Measurements from ENCODE around the gene SLC25A46.
"Not testable (repeated sequence)": the region's sequence is repeated elsewhere in the genome, so short reads cannot be mapped to it uniquely, and the experiment has no call there.

Gene SLC25A46

GRCh38 chr5:110757118-110757729 lies 18.4 kb downstream of the SLC25A46 start:
- DNase-seq: peak; percentile 48

DNA sequence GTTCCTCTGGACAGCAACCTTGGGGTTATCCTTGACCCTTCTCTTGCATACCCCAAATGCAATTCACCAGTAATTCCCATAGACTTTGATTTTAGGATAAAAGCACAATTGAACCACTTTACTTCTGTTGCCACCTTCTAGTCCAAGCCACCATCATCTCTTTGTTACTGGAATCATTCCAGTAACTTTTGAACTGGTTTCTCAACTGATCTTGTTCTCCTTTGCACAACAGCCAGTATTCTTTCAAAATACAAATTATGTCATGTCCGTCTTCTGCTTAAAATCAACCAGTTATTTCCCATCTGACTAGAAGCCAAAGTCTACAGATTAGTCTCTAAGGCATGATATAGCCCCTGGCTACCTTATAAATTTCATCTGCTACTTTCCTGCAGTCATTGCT lies 21.4 kb downstream of the SLC25A46 start:
- DNase-seq: no peak

DNA sequence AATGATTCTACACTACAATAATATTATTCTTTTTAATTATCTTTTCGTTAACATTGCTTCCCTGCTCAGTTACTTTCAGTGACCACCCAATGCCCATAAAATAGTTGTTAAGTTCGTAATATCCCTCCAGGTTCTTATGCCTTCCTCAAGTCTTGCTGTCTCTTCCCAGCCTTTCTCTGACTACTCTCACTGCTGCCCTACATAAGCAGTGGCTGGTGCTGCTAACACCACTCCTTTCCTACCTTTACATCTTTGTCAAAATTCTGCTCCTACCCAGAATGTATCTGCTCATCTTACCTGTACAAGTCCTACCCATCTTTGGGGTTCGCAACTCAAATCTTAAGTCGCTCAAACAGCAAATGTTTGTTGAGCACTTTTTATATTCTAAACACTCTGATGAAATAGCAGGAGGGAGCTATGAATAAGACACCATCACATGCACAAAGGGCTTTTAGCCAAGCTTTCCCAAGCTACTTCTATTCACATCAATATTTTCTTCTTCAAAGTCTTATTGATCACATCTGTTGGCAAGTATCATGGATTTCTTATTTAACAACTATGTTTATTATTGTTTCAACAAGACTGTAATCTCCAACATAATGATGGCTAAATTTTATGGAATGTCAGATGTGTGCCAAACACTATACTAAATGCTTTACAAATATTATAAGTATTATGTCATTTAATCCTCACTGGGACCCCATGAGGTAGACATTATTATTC lies 29.5 kb downstream of the SLC25A46 start:
- DNase-seq: peak; percentile 56

DNA sequence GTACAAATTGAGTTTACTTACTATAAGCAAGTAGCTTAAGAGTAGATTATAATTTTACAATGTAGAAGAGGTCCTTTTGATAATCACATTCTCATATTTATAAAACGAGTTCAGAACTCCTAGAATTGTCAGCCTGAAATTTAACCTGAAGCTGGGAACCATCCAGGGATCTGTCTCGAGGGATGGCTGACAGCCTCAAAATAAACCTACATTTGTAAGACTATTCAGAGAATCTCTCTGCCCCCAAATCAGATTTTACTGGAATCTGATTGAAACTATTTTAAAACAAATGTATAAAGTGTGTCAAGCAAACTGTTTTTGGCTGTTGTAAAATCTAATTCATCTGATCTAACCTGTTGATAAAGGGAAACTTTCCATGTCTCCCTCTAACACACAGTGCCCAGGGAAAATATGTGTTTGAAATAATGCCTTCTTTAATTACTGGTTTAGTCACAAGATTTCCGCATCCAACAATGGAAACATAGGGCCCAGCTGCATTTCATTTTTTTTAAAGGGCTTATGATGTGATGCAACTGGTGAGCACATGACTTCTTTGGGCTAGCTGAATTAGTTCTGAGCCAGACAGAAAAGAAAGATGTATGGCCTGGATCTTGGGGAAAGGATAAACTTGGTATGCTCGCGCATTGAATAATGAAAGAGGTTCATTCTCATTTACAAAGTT lies 30.3 kb downstream of the SLC25A46 start:
- peak; percentile 79 for DNase-seq

DNA sequence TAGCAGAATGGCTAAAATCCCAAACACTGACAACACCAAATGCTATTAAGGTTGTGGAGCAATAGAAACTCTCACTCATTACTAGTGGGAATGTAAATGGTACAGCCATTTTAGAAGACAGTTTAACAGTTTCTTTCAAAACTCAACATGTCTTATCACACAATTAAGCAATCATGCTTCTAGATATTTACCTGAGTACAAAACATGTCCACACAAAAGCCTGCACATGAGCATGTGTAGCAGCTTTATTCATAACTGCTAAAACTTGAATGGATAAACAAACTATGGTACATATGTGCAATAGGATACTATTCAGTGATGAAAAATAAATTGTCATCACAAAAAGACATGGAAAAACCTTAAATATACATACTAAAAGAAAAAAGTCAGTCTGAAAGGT lies 31.5 kb downstream of the SLC25A46 start:
- DNase-seq: no peak

DNA sequence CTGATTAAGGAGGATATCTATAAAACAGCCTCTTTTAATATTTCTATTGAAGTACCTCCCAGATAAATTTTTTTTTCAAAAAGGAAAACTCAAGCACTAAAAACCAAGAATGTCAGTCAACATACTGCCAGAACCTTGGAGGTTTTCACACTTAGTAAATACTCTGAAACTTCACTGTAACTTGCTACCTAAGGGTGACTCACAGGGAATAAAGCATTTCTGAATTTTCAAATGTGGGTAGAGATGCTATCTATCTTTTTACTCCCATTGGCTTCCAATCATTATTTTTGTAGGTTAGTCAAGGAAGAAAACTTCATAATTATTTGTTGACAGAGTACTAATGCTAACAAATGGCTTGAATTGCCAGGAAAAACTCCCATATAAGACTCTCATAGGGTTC lies 46.1 kb downstream of the SLC25A46 start:
- peak; percentile 3 for DNase-seq

DNA sequence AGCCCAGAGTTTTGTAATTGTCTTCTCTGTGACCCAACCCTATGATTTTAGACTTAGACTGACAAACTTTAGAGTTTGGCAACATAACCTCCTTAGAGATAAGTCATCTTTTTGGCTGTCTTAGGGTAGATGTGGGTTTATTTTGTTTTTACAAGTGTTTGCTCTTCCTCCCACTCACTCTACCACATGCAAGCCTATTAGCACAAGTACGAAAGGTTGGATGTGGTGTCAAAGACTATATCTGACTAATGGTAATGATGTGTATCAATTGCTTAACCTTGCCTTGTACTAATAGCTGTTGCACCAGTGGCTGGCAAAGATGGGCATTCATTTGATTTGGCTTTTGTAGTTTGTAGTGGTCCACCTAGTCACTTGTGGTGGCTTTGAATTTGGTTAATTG lies 46.5 kb downstream of the SLC25A46 start:
- peak; percentile 12 for DNase-seq

DNA sequence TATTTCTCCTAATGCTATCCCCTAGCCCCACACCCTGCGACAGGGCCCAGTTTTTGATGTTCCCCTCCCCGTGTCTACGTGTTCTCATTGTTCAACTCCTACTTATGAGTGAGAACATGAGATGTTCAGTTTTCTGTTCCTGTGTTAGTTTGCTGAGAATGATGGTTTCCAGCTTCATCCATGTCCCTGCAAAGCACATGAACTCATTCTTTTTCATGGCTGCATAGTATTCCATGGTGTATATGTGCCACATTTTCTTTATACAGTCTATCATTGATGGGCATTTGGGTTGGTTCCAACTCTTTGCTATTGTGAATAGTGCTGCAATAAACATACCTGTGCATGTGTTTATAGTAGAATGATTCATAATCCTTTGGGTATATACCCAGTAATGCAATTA lies 49.2 kb downstream of the SLC25A46 start:
- not testable (repeated sequence) for DNase-seq

DNA sequence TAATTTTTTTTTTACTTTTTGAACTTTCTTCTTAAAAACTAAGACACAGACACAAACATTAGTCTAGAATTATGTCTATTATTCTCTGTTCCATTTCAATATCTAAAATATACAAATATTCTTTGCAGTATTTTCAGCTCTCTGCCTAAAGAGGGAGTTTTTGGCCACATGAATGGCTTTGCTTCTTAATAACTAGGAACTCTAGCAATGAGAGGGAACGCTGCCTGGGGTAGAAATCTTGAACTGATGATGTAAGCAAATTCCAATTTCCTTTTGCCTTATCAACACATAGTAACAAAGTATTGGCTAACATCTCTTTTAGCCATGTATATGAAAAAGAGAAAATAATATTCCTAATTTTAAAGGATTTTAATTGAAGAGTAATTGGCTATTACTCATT lies 51.9 kb downstream of the SLC25A46 start:
- DNase-seq: peak; percentile 14

DNA sequence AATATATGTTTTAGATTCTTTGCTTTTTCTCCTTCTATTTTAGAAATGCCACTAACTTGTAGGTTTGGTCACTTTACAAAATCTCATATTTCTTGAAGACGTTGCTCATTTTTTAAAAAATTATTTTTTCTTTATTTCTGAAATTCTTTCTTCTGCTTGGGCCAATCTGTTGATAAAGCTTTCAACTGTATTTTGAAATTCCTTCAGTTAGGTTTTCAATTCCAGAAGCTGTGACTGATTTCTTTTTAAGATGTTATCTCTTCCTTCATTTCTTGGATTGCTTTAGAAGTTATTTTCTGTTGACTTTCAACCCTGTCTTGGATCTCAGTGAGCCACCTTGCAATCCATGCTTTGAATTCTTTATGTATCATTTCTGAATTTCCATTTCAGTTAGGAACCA lies 64.2 kb downstream of the SLC25A46 start:
- DNase-seq: no peak

DNA sequence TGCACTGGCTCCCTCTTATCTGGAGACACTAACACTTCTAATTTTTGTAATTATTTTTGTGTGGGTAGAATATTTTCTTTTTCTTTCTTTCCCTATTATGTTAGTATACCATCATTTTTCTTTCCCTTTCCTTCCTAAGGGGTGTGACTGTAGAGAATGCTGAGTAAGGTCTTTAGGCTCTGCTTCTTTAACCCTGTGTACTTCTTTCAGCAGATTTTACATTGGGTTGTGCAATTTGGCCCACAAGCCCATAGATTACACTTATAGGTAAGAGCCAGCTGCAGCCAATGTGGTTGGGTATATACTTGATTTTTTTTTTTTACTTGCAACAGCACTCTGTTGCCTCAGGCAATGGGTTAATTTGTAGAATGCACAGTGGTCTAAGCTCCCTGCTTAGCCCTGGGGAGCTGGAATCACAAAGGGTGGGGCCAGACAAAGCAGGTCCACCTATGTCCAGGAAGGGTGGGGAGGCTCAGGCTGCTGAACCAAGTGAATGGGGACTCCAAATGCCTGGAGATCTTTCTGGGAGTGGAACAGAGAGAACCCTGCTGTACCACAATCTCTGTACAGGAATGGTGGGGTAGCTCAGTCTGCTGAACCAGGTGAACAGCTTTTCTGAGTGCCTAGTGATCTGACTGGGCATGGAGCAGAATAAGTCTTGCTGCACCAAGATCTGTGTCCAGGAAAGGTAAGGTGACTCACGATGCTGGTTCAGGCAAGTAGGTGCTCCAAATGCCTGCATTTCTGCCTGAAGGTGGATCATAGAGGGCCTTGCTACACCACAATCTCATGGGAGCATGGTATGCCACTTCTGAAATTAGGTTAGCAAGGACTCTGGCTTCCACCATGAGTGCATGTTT lies 64.9 kb downstream of the SLC25A46 start:
- no peak for DNase-seq

DNA sequence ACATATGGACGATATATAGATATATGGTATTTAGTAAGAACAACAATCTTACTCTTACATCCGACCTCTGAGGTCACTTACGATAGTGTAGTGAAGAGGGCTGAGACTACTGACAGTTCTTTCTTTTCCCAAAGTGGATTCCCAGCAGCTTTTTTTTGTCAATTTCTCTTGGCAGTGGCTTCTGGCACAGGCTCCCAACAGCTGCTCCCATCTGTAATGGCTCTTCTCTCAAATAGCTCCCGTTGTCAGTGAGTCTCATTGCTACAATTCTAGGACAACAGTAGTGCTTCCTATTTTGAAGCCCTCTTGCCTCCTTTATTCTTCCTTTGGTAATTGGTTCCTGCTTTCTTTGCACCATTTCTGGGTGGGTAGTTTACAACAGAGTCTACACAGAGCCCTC lies 68.4 kb downstream of the SLC25A46 start:
- no peak for DNase-seq

DNA sequence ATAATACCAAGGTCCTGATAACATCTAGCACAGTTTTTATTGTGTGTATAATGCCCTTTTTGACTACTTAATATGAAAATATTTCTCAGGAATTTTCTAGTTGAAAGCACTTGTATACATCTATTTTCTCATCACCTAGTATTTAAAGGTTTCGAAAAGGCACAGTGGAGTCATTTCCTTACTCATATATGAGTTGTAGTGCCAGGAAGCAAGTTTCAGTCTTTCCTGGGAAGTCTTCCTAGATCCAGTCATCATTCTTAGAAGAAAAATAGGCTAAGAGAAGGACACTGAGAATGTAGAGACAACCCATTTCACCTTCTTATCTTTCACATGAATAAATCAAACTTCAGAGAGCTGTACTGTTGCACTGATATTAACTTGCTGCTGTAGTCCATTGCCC lies 70.2 kb downstream of the SLC25A46 start:
- no peak for DNase-seq

Data from fibroblast of skin of right quadriceps (primary cell).